Bronchus fibroblast of lung (primary cell): ENCODE data around the gene CALCOCO2. TPM values are rescaled to one million over a fixed set of nuclear protein-coding genes. Genes with fewer than 3 reads are reported as not detected.

ENCODE experiments used
- total RNA-seq: library from RNA; depleted of rRNA; stranded (reverse); fragments of >200 nt; gene quantifications from 2 replicates; pipeline ENCODE4 v1.2.3, GENCODE V29; 2015

Gene CALCOCO2
- 24.7 and 34.5 TPM in 2 replicates for total RNA-seq

GRCh38 chr17:48830840-48831548 lies at the start of gene CALCOCO2:
TSS of gene CALCOCO2 (plus strand) at chr17:48831035. CDS start at chr17:48841708, 10,673 bp downstream.

GRCh38 chr17:48816774-48817590 lies 13.9 kb upstream of the CALCOCO2 start, which contains the start of gene TTLL6:
TSS of gene TTLL6 (minus strand) at chr17:48817229. CDS start at chr17:48817072, 157 bp downstream.

GRCh38 chr17:48908047-48908843 lies 77.4 kb downstream of the CALCOCO2 start, which contains the start of gene UBE2Z:
TSS of gene UBE2Z (plus strand) at chr17:48908407. CDS start at chr17:48908504, 97 bp downstream.

Other genes with a start within 250 kb of the CALCOCO2 start
- gene HOXB3, start 240.8 kb upstream of the CALCOCO2 start, total RNA-seq: 45.0 and 55.3 TPM in 2 replicates
- gene HOXB5, start 237.3 kb upstream of the CALCOCO2 start, total RNA-seq: 12.3 and 15.8 TPM in 2 replicates
- gene HOXB6, start 226.0 kb upstream of the CALCOCO2 start, total RNA-seq: 73.6 and 78.8 TPM in 2 replicates
- 11.9 and 14.8 TPM in 2 replicates for gene HOXB7, start 220.0 kb upstream of the CALCOCO2 start, total RNA-seq
- 0.50 and 1.0 TPM in 2 replicates for gene HOXB8, start 215.7 kb upstream of the CALCOCO2 start, total RNA-seq
- under 0.01 and 0.15 TPM in 2 replicates for gene HOXB9, start 204.7 kb upstream of the CALCOCO2 start, total RNA-seq
- gene PRAC1, start 108.5 kb upstream of the CALCOCO2 start, total RNA-seq: not detected in 2 replicates
- gene PRAC2, start 107.8 kb upstream of the CALCOCO2 start, total RNA-seq: not detected in 2 replicates
- gene HOXB13, start 102.3 kb upstream of the CALCOCO2 start, total RNA-seq: not detected in 2 replicates
- 0.17 TPM in 1 of 2 replicates, not detected in the other for gene TTLL6, start 13.8 kb upstream of the CALCOCO2 start, total RNA-seq
- gene ATP5MC1, start 61.8 kb downstream of the CALCOCO2 start, total RNA-seq: 282 and 318 TPM in 2 replicates
- gene UBE2Z, start 77.4 kb downstream of the CALCOCO2 start, total RNA-seq: 66.2 and 70.6 TPM in 2 replicates
- 199 and 200 TPM in 2 replicates for gene SNF8, start 113.8 kb downstream of the CALCOCO2 start, total RNA-seq
- gene GIP, start 137.6 kb downstream of the CALCOCO2 start, total RNA-seq: not detected in 2 replicates
- gene IGF2BP1, start 166.3 kb downstream of the CALCOCO2 start, total RNA-seq: 9.7 and 10.3 TPM in 2 replicates